Measurements from ENCODE around the gene SPATA16.

Gene SPATA16

GRCh38 chr3:173139420-173139819, 1.6 kb downstream of the SPATA16 start:
- H3K27ac ChIP-seq, result no peak overlapping the region
- H3K27me3 ChIP-seq (ENCODE audit: control insufficient read depth, insufficient read depth, low read length), result no peaks in the 10 kb centered on the region
- no peak overlapping the region for H3K4me3 ChIP-seq (ENCODE audit: low read depth, low read length)
- H2AFZ ChIP-seq, result no peak overlapping the region
- no peak for TF ChIP-seq CTCF (IDR thresholded peaks at IDR 0.05)
- no peaks in the 10 kb centered on the region for H3K79me2 ChIP-seq
- no peaks in the 10 kb centered on the region for H3K9me3 ChIP-seq (ENCODE audit: control insufficient read depth, low read length)
- no peak overlapping the region for H3K9ac ChIP-seq
- H3K4me1 ChIP-seq, result no peaks in the 10 kb centered on the region
- H3K4me2 ChIP-seq (ENCODE audit: low read length), result no peak overlapping the region
- H3K36me3 ChIP-seq (ENCODE audit: control insufficient read depth, insufficient read depth, low read length), result no peaks in the 10 kb centered on the region

GRCh38 chr3:173138026-173138425, 3.0 kb downstream of the SPATA16 start:
- H3K9ac ChIP-seq, result no peak overlapping the region
- H2AFZ ChIP-seq, result no peak overlapping the region
- no peak overlapping the region for H3K27ac ChIP-seq
- no peaks in the 10 kb centered on the region for H3K9me3 ChIP-seq (ENCODE audit: control insufficient read depth, low read length)
- H3K4me2 ChIP-seq (ENCODE audit: low read length), result no peak overlapping the region
- no peaks in the 10 kb centered on the region for H3K4me1 ChIP-seq
- H3K4me3 ChIP-seq (ENCODE audit: low read depth, low read length), result no peak overlapping the region
- H3K36me3 ChIP-seq (ENCODE audit: control insufficient read depth, insufficient read depth, low read length), result no peaks in the 10 kb centered on the region
- no peaks in the 10 kb centered on the region for H3K27me3 ChIP-seq (ENCODE audit: control insufficient read depth, insufficient read depth, low read length)
- H3K79me2 ChIP-seq, result no peaks in the 10 kb centered on the region
- TF ChIP-seq CTCF (IDR thresholded peaks at IDR 0.05), result no peak

DNA sequence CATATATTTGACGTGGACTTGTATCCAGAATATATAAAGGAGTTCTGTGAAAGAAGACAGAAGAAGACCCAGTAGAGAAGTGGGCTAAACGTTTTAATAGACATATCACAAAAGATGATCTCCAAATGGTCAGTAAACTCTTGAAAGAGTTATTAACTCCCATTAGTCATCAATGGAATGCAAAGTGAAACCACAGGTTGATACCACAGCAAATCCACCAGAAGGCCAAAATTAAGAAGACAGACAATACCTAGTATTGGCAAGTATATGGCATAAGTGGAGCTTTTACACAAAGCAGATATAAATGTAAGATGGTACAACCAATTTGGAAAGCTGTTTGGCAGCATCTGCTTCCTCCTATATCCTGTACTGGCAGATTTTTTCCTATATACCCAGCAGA, 6.0 kb downstream of the SPATA16 start:
- H3K9ac ChIP-seq, result no peak overlapping the region
- H3K79me2 ChIP-seq, result no peaks in the 10 kb centered on the region
- H3K9me3 ChIP-seq (ENCODE audit: control insufficient read depth, low read length), result no peaks in the 10 kb centered on the region
- no peak overlapping the region for H3K27ac ChIP-seq
- no peaks in the 10 kb centered on the region for H3K4me1 ChIP-seq
- no peaks in the 10 kb centered on the region for H3K27me3 ChIP-seq (ENCODE audit: control insufficient read depth, insufficient read depth, low read length)
- H3K36me3 ChIP-seq (ENCODE audit: control insufficient read depth, insufficient read depth, low read length), result no peaks in the 10 kb centered on the region
- no peak overlapping the region for H3K4me3 ChIP-seq (ENCODE audit: low read depth, low read length)
- no peak overlapping the region for H2AFZ ChIP-seq
- no peak for TF ChIP-seq CTCF (IDR thresholded peaks at IDR 0.05)
- H3K4me2 ChIP-seq (ENCODE audit: low read length), result no peak overlapping the region

DNA sequence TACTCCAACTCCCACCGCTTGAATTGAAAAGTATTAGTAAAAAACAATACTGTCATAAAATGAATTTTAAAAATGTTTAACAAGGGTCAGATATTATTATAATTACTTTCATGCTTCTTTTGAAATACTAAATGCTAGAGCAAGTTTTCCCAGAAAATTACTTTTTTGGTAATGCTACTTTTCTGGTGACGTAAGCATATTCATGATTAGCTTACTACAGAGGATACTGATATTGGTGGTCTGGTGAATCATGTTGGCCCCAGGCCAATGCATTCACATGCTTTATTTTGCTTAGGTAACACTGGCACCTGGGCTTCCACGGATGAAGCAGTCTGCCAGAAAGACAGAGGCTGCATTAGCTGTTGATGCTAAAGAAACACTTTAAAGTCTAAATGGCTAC, 12.4 kb downstream of the SPATA16 start:
- Histone ChIP-seq H3K27me3 (ENCODE audit: control insufficient read depth, insufficient read depth, low read length) (no peaks in the 10 kb centered on the region), H3K9ac (no peak overlapping the region), H3K36me3 (ENCODE audit: control insufficient read depth, insufficient read depth, low read length) (no peaks in the 10 kb centered on the region), H3K4me3 (ENCODE audit: low read depth, low read length) (no peak overlapping the region), H3K4me2 (ENCODE audit: low read length) (no peak overlapping the region), H3K4me1 (no peaks in the 10 kb centered on the region), H2AFZ (no peak overlapping the region), H3K9me3 (ENCODE audit: control insufficient read depth, low read length) (no peaks in the 10 kb centered on the region), H3K79me2 (no peaks in the 10 kb centered on the region), H3K27ac (no peak overlapping the region)
- no peak for TF ChIP-seq CTCF (IDR thresholded peaks at IDR 0.05)

- H2AFZ ChIP-seq, result no peak overlapping the region
- H3K4me1 ChIP-seq, result no peaks in the 10 kb centered on the region
- TF ChIP-seq CTCF (IDR thresholded peaks at IDR 0.05), result no peak
- no peaks in the 10 kb centered on the region for H3K9me3 ChIP-seq (ENCODE audit: control insufficient read depth, low read length)
- no peak overlapping the region for H3K4me2 ChIP-seq (ENCODE audit: low read length)
- no peak overlapping the region for H3K9ac ChIP-seq
- no peaks in the 10 kb centered on the region for H3K36me3 ChIP-seq (ENCODE audit: control insufficient read depth, insufficient read depth, low read length)
- H3K27me3 ChIP-seq (ENCODE audit: control insufficient read depth, insufficient read depth, low read length), result no peaks in the 10 kb centered on the region
- H3K27ac ChIP-seq, result no peak overlapping the region
- H3K79me2 ChIP-seq, result no peaks in the 10 kb centered on the region
- H3K4me3 ChIP-seq (ENCODE audit: low read depth, low read length), result no peak overlapping the region
These were observed 29.7 kb downstream of the SPATA16 start for GRCh38 chr3:173111321-173111720.
